NCI-H748 (cell line): ENCODE results near the gene SORD.
"Not testable (repeated sequence)": the region's sequence is repeated elsewhere in the genome, so short reads cannot be mapped to it uniquely, and the experiment has no call there.

ENCODE experiments used
- DNase-seq: peaks from one replicate; lab custom pipeline; 2025; ENCODE audit not compliant: unreplicated experiment; lab: John Stamatoyannopoulos, UW

The SORD gene

DNA sequence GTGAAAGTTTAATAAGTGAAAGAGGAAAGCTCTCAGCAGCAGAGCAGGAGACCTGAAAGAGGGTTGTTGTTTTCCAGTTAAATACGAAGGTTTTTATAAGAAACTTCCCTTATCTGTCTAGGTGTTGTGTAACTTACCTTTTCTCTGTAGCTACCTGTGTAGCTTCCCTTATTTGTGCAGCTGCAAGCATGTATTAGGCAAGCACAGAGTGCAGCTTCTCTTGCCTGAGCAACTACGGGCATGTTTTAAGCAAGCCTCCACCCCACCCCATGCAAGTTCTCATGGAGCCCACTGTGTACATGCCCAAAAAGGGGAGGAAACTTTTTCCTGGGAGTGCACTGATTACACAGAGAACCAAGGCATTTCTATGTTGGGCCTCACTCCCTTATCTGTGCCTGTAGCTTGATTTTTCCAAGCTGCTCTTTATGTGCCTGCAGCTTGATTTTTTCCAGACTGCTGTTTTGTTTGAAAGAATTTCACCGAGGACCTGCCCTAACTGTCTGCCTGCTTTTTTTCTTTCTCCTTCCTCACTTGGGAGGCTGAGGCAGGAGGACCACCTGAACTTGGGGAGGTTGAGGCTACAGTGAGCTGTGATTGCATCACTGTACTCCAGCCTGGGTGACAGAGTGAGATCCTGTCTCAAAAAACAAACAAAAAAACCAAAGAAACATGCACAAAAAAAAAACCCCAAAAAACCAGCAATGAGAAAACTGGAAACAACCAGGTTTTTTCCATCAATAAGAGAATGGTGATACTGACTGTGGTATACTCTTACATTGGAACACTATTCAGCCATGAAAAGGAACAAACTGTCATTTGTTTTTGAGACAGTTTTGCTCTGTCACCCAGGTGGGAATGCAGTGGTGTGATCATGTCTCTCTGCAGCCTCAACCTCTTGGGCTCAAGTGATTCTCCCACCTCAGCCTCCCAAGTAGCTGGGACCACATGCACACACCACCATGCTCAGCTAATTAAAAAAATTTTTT, 36.0 kb downstream of the SORD start:
- not testable (repeated sequence) for DNase-seq

DNA sequence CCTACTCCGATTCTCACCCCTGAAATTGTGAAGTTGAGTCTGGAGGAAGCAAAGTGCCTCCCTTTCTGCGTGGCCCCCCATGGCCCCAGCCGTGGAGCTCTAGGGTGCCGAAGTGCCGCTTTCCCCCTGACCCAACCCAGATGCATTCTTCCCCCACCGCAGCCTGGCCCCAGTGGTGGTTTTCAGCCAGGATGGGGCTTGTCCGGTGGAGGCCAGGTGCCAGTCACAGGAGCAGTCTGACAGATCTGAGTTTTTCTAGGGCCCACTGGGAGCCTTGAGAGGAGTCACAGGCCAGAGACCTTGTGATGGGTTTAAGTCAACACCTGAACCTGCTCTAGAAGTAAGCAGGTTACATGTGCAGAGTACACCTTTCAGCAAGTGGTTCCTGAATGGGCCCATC, 39.3 kb downstream of the SORD start:
- not testable (repeated sequence) for DNase-seq

DNA sequence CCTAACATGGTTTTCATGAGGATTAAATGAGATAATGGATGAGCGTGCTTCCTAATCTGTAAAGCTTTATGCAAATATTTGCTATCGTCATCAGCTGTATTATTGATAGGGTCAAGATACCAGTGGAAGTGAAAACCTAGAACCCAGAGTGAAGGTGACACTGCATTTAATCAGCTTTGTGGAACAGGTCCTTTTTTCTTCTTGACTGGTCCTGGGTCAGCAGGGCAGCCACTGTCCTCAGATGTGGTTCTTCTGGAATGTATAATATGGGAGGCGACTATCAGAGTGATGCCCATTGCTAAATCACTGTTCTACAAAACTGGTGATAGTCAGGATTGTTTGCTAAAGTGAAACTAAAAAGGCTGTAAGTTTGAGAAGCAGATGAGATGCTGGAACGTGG, 41.4 kb downstream of the SORD start:
- no peak for DNase-seq

DNA sequence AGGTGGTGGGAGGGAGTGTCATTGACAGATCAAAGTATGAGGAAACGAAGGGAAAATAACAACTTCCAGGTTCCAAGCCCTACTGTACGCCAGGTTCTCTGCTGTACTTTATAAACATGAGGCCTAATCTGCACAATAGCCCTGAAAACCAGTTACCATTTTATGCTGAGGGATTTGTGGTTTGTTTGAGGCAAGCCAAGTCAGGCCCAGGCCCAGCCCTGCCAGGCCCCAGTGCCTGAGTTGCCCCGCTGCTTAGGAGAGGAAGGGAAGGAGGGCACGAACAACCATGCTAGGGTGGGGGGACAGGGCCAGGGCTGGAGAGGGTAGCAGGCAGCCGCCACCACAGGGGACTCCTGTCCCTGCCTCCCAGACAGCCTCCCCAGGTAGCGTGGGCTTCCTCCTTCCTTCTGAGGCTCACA, 47.0 kb downstream of the SORD start:
- not testable (repeated sequence) for DNase-seq

DNA sequence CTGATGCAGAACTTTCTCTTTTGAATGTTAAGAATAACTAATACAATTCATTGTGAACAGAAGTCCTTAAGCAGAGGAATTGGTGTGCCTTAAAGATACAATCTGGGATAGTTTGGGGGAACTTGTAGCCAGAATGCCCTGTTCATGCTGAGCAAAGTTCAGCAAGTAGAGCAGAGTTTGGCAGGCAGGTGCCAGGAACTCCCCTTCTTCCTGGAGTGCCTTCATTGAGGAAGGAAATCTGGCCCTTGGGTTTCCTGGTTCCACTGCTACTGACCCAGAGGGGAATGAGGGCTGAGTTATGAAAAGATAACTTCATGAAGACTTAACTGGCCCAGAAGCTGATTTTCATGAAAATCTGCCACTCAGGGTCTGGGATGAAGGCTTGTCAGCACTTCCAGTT, 50.6 kb downstream of the SORD start:
- DNase-seq, result not testable (repeated sequence)

DNA sequence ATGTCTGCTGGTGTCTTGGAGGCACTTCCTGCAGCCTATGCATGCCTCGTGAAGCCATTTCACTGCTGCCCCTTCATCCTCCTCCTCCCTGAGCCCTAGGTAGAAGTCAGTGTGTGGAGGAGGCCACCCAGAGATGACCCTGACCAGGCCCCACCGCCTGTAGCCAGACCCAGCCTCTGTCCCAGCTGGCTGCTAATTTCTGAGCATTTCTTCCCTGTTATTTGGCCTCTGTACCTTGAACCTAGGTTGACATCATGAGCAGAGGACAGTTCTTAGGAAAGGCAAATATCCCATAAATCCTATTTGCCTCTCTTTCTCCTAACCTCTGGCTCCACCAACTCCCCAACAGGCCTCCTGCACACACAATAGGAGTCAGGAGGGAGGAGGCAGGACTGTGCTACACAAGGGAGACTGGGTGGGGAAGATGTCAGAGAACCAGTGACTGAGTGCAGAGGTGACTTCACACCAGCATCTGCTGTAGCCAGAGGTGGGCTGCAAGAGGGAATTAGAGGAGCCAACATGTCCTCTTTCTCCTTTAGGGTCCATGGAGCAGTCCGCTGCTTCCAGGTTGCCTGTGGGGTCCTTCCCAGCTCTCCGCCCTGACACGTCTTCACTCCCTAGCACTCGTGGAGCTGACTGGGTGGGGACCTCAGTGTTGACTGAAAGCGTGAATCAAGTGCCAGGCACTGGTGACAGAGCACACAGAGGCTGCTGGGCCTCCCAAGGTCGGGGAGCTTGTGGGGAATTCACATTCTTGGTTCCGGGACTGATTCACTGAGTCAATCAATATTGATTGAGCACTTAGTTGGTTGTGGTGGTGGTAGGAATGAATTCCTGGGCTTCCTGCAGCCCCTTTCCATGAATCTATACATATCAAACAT, 52.7 kb downstream of the SORD start:
- not testable (repeated sequence) for DNase-seq

DNA sequence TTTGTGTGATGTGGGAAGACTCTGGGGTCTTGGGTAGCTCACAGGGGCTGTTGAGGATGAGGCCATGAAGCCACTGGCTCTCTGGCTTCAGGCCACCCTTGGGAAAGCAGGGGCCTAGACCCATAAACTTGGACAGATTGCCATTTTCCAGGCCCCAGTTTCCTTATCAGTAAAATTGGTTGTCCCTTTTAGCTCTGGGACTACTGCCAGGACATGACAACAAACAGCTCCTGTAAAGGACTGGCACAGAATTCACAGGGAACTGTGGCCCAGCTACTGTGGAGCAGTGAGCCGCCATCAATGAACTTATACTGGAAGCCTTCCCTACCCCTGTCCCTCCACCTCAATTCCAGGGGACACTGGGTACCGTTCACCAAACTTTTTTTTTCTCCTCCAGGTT, 54.4 kb downstream of the SORD start:
- DNase-seq, result not testable (repeated sequence)

DNA sequence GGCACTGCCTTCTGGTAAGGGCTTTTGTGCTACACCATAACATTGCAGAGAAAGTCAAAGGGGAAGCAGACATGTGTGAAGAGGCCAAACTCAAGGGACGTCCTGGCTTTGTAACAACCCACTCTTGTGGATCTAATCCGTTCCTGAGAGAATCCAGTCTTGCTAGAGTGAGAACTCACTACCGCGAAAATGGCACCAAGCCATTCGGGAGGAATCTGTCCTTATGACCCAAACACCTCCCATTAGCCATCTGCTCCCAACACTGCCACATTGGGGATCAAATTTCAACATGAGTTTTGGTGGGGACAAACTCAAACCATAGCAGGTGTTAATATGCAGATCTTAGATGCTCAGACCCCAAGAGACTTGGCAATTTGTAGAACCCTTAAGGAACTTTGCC, 56.2 kb downstream of the SORD start:
- peak; percentile 1 for DNase-seq

DNA sequence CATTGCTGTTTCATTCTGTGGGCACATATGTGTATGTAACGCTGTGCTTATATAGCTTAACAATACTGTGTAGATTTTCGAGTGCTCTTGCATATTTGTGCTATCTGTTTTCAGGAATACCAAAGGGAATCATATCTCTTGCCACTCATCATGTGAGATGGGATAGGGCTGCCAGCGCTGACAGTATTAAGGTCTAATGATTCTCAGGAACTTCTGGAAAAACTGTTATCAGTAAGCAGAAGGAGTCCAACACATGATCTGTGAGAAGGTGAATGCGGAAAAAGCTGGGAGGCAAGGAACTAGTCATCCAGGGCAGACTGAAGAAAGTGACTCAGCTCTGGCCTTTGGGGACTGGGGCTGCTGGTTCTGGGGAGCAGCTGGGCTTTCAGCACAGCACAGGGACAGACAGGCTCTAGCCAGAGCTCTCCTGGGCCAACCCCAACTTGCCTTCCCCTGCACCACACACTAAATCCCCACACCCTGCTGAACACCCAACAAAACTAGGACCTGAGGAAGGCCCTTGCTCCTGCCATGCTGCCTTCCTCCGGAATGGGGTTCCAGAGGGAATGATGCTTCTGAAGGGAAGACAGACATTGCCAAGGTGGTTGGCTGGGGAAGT, 56.7 kb downstream of the SORD start:
- not testable (repeated sequence) for DNase-seq

DNA sequence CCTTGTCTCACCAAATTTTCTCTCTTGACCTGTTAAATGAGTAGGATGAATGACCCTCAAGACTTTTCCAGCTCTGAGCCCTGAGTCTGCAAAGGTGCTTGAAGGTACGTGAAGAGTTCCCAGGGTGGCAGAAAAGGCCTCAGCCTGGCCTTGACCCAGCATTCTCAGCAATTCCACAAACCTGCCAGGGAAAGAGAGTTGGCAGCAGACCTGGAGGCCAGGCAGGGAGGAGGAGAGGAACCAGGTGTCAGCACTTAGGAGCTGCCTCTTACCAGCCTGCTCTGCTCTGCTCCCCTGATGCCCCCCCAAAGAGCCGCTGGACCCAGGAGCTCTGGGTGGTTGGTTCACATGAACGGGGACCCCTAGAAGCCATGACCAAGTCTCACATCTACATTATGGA, 57.6 kb downstream of the SORD start:
- not testable (repeated sequence) for DNase-seq

DNA sequence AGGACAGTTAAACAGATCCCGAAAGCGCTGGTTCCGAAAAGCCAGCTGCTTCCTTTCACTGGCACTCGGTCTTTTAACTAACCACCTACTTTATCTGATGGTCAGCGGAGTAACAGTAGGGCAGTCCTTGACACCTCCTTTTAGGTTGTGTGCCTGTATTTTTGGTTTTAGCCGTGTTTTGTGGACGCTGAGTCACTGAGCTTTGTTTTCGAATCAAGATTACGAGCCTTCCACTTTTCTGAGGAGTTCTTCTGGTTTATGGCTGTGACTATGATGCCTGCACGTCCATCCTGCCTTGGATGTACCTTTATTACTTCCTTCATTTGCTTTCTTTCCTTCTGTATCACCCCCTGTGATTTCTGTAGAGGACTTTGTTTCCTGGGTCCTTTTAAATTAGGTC, 59.4 kb downstream of the SORD start:
- not testable (repeated sequence) for DNase-seq

DNA sequence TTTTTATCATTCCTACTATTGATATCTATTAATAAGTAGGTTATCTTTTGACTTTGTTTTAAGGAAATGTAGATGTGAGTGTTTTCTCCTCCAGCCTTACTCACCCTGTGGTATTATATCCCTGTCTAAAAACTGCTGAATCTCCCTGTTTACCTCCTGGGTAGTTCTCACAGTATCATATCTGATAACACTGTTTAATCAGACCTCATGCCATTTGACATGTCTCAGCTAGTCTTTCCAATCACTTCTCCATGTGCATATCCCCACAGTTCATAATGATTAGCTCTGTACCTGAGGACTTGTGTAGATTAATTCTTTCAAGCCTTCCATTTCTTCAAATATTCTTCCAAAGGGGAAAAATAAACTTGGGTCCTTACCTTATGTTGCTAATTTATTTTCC, 60.2 kb downstream of the SORD start:
- no peak for DNase-seq

DNA sequence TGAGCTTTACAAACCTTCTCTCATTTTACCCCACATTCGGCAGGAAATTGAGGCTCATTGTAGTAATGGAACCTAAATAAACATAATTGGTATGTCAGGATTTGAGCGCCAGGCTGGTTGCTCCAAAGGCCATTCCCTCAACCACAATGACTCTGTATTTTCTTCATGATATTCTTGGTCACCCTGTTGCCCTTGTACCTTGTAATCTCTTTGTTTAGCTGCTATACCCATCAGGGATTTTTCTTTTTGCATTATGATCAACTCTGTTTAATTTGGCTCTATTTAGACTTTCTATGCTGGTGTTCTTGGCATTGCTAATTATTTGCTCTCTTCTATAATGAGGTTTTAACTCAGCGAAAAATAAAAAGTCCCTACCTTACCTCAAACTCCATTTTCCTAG, 61.2 kb downstream of the SORD start:
- DNase-seq, result no peak

DNA sequence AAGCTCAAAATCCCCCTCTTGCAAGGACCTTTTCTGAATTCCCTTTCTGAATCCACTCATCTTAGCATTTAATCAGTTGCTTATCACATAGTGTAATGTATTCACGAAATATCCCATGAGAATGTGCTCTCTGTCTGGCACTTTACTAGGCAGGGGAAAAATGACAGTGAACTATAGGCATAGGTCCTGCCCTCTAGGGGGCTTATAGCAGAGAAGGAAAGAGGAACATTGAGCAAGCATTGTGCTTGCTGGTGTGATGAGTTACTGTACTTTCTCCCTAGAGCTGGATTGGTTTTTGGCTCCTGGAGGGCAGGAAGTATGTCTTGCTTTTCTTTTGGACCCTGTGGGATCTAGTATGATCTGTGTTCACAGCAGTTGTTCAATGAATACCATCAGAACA, 64.5 kb downstream of the SORD start:
- no peak for DNase-seq

DNA sequence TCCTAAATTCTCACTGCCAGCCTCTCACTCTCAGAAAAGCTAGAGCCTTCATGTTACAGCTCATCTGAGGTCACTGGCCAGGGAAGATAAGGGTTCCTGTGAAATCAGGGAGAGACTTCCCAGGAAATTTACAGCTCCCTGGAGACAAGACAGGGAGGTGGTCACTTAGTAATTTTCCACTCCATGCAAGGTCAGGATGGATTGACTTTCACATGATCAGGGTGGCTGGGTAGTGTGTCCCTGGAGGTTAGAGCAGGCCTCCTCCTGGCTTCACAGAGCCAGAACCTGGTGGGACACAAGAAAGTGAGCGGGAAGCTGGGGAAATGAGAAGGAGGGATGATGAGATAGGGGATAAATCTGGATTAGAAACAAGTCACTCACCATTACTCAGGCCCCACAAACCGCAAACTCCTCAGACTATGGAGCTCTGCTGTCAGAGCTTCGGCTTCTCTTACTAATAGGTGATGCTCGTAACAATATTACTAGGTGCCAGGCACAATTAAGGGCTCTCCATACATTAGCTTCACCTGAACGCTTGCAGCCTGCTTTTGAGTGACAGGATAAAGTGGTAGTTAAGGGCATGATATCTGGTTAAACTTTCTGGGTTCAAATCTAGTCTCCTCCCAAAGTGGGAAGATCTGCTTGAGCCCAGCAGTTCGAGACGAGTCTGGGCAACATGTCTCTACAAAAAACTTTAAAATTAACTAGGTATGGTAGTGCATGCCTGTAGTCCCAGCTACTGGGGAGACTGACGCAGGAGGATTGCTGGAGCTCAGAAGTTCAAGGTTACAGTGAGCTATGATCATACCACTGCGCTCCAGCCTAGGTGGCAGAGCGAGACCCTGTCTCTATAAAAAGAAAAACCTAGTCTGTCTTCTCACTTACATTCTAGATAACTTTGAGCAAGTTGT, 66.1 kb downstream of the SORD start:
- DNase-seq, result no peak

DNA sequence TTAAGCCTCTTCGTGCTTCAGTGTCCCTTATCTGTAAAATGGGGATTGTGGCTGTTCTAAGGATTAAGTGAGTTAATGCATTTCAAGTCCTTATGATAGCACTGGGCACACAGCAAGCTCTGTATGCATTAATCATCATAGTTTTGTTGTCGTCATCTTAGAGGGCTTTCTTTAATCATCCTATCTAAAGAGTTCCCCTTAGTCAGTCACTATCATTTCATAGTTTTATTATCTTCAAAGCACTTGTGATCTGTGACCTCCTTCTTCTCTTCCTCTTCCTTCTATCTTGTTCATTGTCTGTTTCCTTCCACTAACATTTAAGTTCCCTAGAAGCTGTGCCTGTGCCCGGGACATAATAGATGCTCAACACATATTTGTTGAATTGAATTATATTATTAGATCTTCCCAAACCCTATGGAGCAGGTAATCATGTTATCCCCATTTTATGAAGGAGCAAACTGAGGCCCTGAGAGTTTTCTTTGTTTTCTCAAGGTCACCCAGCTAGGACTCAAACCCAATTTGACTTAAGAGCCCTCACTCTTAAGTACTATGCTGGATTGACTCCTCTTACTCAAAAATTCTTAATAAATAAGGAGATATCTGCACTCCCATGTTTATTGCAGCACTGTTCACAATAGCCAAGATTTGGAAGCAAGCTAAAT, 66.8 kb downstream of the SORD start:
- DNase-seq, result no peak

DNA sequence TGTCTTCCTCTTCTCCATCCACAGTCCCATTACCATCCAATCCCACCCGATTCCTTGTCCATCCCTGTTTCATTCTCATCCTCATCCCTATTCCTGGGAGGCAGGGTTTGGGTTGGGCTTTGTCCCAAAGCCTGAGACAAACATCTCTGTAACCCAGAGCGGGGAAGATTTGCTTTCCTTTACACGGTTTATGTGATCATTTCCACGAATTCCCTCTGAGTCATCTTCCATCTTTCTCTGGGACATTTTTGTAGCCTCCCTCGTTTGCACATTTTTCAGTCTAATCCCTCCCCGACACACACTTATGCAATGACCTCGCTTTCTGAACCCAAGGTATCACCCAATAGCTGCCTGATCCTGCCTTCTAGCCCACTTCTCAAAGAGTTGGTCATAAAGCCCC, 68.2 kb downstream of the SORD start:
- DNase-seq, result no peak

DNA sequence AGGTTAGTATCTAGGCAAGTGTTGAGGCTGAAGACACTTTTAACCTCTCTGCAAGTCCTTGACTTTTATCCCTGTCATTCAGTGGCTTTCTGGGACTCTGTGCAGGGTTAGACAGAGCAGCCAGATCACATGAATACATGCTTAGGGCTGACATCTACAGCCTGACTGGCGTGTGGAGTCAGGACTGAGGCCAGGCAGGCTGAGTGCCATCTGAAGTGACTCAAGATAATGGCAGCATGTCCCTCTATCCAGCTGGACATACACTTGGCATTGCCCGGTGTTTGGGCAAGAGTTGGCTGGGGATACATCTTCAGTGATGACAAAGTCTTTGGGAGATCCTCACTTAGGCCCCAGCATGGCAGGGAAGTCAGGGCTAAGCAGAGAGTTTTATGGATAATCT, 68.6 kb downstream of the SORD start:
- no peak for DNase-seq

DNA sequence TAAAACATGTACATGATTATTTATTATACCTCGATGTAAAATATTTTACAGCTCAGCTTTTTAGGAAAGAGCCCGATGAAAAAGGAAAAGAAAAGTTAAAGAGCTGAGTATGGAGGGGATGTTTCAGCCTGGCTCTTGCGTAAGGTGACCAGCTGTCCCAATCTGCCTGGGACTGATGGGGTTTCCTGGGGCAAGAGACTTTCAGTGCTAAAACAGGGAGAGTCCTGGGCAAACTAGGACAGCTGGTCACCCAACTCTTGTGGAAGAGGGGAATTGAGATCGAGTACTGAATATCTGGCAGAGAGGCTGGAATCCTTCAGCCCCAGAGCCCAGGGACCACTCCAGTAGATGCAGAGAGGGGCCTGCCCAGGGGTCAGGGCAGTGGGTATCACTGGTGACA, 70.0 kb downstream of the SORD start:
- no peak for DNase-seq
